Endothelial cell of hepatic sinusoid (primary cell): Measurements from ENCODE around the gene PSMA7.

Source experiments
- in situ Hi-C: cut with HindIII; loops from 2 replicates; pipeline ENCODE4 v1.10.0; 2017; ENCODE audit warnings: low sequenced_read_pairs

PSMA7 gene

GRCh38 chr20:62137478-62138203 is 5.6 kb downstream of the PSMA7 start:
- in situ Hi-C loops = loop anchor here (10.0 kb wide), 1 partner anchor 93 kb away; no protein-coding TSS in a partner anchor

- in situ Hi-C loops = loop anchor here (10.0 kb wide), 1 partner anchor 92 kb away; no protein-coding TSS in a partner anchor
Measured at GRCh38 chr20:62137092-62137384, 6.2 kb downstream of the PSMA7 start.

- in situ Hi-C loops = loop anchor here (10.0 kb wide), 1 partner anchor 92 kb away; no protein-coding TSS in a partner anchor
Measured at GRCh38 chr20:62136283-62137091, 6.7 kb downstream of the PSMA7 start.

- in situ Hi-C loops = loop anchor here (10.0 kb wide), 1 partner anchor 91 kb away; no protein-coding TSS in a partner anchor
Measured at GRCh38 chr20:62135573-62136266, 7.5 kb downstream of the PSMA7 start.

- in situ Hi-C loops = loop anchor here (5.0 to 10.0 kb wide), 2 partner anchors 42 to 90 kb away; no protein-coding TSS in a partner anchor
Measured at GRCh38 chr20:62134735-62135231, 8.4 kb downstream of the PSMA7 start.

- in situ Hi-C loops = loop anchor here (5.0 to 10.0 kb wide), 2 partner anchors 42 to 89 kb away; no protein-coding TSS in a partner anchor
Measured at GRCh38 chr20:62133864-62134263, 9.3 kb downstream of the PSMA7 start.

GRCh38 chr20:62133051-62133845 is 9.9 kb downstream of the PSMA7 start:
- in situ Hi-C loops = loop anchor here (5.0 to 10.0 kb wide), 2 partner anchors 41 to 88 kb away; no protein-coding TSS in a partner anchor

GRCh38 chr20:62132421-62132820 is 10.8 kb downstream of the PSMA7 start:
- in situ Hi-C loops = loop anchor here (5.0 to 10.0 kb wide), 2 partner anchors 40 to 88 kb away; no protein-coding TSS in a partner anchor

- in situ Hi-C loops = loop anchor here (5.0 to 10.0 kb wide), 2 partner anchors 39 to 87 kb away; no protein-coding TSS in a partner anchor
Measured at GRCh38 chr20:62131560-62132320, 11.5 kb downstream of the PSMA7 start.

- in situ Hi-C loops = loop anchor here (5.0 to 10.0 kb wide), 2 partner anchors 38 to 85 kb away; no protein-coding TSS in a partner anchor
Measured at GRCh38 chr20:62129731-62130531, 13.3 kb downstream of the PSMA7 start.

- in situ Hi-C loops = no loop called here
Measured at GRCh38 chr20:62128502-62128901, 14.7 kb downstream of the PSMA7 start.

GRCh38 chr20:62127799-62128198 is 15.4 kb downstream of the PSMA7 start:
- in situ Hi-C loops = no loop called here

GRCh38 chr20:62126141-62126540 is 17.1 kb downstream of the PSMA7 start:
- in situ Hi-C loops = no loop called here

GRCh38 chr20:62123450-62124118 is 19.6 kb downstream of the PSMA7 start:
- in situ Hi-C loops = no loop called here

- in situ Hi-C loops = no loop called here
Measured at GRCh38 chr20:62122654-62123449, 20.3 kb downstream of the PSMA7 start.

- in situ Hi-C loops = no loop called here
Measured at GRCh38 chr20:62121776-62122653, 21.2 kb downstream of the PSMA7 start, which contains the start of gene LSM14B. Gene LSM14B (plus strand): TSS chr20:62122475. CDS start chr20:62122667, 192 bp downstream.
